IPS-18a (cell line): Measurements from ENCODE around the gene CCDC74A.
"Not testable (repeated sequence)": the region's sequence is repeated elsewhere in the genome, so short reads cannot be mapped to it uniquely, and the experiment has no call there.

Experiments used
- H3K27ac ChIP-seq: one replicate; pipeline ENCODE4 v1.5.1; 2013; ENCODE audit warnings: low read length
- H3K27me3 ChIP-seq: one replicate; pipeline ENCODE4 v1.6.1; 2013; ENCODE audit warnings: mild to moderate bottlenecking, low read length; ENCODE audit not compliant: control insufficient read depth, insufficient read depth
- H3K36me3 ChIP-seq: one replicate; pipeline ENCODE4 v1.6.1; 2013; ENCODE audit warnings: low read depth, low read length; ENCODE audit not compliant: control insufficient read depth
- H3K4me1 ChIP-seq: one replicate; pipeline ENCODE4 v1.6.1; 2013; ENCODE audit warnings: low read depth, low read length; ENCODE audit not compliant: control insufficient read depth
- H3K4me3 ChIP-seq: one replicate; pipeline ENCODE4 v1.5.1; 2013; ENCODE audit warnings: low read length
- H3K9ac ChIP-seq: one replicate; pipeline ENCODE4 v1.6.1; 2013; ENCODE audit warnings: mild to moderate bottlenecking, low read length, moderate library complexity
- H3K9me3 ChIP-seq: one replicate; pipeline ENCODE4 v1.6.1; 2013; ENCODE audit warnings: low read depth, low read length; ENCODE audit not compliant: control insufficient read depth

The CCDC74A gene

DNA sequence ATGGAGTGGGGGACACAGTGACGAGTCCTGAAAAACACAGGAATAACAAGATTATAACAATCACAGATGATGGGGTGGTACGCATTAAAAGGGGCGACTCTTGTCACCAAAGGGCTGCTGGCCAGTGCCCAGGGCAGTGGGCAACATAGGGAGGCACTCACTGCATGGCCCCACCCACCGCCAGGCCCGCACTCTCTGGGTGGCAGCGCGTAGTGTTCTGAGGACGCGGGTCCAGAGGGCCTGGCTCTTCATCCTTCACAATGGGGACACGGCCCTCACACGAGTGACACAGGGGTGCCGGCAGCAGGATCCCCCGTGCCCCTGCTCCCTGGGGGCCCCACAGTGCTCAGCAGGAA lies 6.6 kb downstream of the CCDC74A start:
- not testable (repeated sequence) for H3K4me1 ChIP-seq, H3K27me3 ChIP-seq, H3K27ac ChIP-seq, H3K9me3 ChIP-seq, H3K4me3 ChIP-seq, H3K9ac ChIP-seq, H3K36me3 ChIP-seq

DNA sequence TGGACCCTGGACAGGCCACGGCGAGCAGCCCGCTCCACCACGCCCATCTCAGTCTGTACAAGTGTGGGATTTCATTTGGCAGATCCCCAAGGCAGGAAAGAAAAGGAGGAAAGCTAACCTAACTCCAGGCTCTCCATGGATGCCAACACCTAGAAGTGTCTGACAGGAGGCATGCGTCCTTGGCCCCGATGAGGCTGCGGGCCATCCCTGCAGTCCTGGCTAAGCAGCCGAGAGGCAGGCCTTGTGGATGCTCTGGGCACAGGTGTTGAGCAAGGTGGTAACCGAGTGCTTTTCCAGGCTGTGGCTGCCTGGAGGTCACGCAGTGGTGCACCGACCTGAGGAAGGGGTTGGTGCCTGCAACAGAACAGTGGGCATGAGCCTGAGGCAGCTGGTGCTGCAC lies 7.3 kb downstream of the CCDC74A start:
- H3K4me3 ChIP-seq, H3K9ac ChIP-seq, H3K27me3 ChIP-seq, H3K9me3 ChIP-seq, H3K4me1 ChIP-seq, H3K36me3 ChIP-seq, H3K27ac ChIP-seq: not testable (repeated sequence)

DNA sequence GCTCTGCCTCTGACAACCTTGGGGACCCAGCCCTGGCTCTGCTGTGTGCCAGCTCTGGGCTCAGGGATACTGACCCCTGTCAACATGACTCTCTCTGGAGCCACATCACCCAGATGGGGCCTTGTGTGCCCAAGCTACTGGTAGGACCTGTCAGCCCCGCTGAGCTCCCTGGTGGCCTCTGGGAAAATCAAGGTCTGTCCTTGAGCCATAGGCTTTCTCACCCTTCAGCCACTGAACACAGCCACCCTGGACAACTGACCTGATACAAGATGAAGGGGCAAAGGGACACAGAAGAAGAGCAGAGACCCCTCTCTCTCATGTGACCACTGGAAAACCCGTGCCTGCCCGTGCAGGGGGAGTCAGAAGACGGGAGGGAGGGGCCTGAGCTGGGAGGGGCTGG lies 7.8 kb downstream of the CCDC74A start:
- H3K27ac ChIP-seq: no peak overlapping the region
- no peaks in the 10 kb centered on the region for H3K27me3 ChIP-seq
- no peaks in the 10 kb centered on the region for H3K4me1 ChIP-seq
- H3K9ac ChIP-seq: no peak overlapping the region
- no peak overlapping the region for H3K4me3 ChIP-seq
- H3K36me3 ChIP-seq: no peaks in the 10 kb centered on the region
- H3K9me3 ChIP-seq: no peaks in the 10 kb centered on the region

DNA sequence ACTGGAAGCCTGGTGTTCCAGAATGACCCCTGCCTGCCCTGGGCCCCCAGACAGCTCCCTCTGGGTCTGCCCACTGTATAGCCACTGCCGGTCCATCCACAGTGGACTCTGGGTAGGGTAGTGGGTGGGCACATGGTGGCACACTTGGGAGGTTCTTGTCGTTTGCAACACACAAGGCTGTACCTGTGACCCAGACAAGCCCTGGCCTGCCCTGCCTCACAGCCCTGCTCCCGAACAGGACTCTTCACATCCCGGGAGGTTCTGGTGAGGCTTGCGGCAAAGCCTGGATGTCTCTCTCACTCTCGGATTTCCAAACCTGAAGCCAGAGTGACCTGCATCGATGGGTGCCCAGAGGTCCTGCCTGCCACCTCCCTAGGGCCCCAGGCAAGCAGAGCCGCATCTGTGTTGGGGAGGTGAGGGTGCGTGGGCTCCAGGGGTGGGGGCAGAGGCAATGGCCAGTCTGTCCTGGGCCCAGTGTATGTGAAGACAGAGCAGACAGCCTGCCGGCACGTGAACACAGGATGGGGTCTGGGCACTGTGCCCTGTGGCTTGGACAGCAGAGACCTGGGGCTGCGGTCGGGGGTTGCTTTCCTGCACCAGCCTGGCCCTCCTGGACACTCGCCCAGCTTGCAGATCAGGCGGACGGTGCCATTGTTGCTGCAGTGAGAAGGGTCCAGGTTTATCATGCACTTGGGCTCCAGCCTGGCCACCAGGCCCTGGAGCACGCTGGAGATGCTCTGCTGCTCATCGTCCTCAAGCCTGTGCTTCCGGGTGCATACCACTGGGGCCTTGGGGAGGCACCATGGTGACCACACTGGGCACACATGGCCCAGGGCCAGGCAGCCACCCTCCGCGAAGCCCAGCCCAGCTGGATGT lies 8.5 kb downstream of the CCDC74A start:
- not testable (repeated sequence) for H3K9me3 ChIP-seq, H3K27me3 ChIP-seq, H3K9ac ChIP-seq, H3K27ac ChIP-seq, H3K4me3 ChIP-seq, H3K4me1 ChIP-seq, H3K36me3 ChIP-seq

DNA sequence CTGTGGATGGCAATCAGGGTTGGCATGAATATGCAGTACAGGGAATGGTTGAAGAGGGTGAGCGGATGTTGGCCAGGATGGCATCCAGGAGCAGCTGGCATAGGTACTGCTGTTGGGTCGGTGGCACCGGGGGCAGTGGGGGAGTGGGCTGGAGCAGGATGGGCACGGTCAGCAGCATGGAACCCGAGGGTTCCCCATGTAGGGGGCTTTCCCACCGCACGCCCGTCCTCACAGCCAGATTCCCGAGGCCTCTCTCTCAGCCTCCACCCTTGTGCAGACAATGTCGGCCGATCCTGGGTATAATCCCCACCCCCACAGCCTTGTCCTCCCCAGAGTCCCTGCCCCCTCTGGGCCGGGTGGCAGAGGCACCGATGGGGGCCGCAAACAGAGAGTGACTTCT lies 9.2 kb downstream of the CCDC74A start:
- not testable (repeated sequence) for H3K36me3 ChIP-seq, H3K9ac ChIP-seq, H3K4me3 ChIP-seq, H3K4me1 ChIP-seq, H3K27me3 ChIP-seq, H3K27ac ChIP-seq, H3K9me3 ChIP-seq

DNA sequence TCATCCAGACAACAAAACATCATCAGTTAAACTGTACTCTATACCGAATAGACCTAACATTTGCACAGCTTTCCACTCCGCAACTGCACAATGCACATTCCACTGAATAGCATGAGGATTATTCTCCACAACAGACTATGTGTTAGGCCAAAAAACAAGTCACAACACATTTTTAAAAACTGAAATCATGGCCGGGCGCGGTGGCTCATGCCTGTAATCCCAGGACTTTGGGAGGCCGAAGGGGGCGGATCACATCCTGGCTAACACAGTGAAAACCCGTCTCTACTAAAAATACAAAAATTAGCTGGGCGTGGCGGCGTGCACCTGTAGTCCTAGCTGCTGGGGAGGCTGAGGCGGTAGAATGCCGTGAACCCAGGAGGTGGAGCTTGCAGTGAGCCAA lies 11.2 kb downstream of the CCDC74A start:
- H3K36me3 ChIP-seq, H3K9me3 ChIP-seq, H3K27ac ChIP-seq, H3K27me3 ChIP-seq, H3K4me1 ChIP-seq, H3K4me3 ChIP-seq, H3K9ac ChIP-seq: not testable (repeated sequence)

DNA sequence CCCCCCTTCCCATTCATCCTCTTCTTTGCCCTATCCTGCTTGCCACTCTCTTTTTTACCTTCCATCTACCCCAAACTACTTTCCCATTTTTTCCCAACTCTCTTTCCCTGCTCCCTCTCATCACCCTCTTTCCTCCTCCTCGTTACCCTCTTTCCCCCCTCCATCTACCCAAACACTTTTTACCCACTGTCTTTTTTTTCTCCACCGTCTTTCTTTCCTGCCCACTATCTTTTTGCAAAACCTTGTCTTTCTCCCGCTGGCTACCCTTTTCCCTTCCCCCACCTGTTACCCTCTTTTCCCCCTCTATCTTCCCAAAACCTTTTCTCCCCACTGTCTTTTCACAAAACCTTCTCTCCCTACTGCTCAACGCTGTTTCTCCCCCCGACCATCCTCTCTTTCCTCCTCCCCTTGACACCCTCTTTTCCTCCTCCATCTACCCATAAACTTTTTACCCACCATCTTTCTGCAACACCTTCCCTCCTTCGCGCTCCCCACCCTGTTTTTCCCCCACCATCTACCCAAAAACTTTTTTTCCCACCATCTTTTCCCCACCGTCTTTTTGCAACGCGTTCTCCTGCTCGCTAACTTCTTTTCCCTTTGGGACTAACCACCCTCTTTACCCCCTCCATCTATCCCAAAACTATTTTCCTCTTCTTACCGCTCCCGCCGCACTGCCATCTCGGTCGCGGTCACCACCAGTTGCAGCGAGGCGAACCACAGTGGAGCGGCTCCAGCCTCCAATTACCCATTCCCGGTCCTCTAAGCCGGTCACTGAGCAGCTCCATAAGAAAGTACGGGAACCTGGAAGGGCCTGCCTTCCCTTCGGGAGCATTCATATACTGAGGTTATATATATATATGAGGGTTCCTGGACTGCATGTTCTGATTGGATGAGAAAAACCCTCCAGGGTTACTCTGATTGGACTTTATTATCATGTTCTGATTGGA lies 15.0 kb downstream of the CCDC74A start:
- Histone ChIP-seq H3K9me3 (no peaks in the 10 kb centered on the region), H3K9ac (no peak overlapping the region), H3K27ac (no peak overlapping the region), H3K27me3 (no peaks in the 10 kb centered on the region), H3K4me3 (no peak overlapping the region), H3K4me1 (no peaks in the 10 kb centered on the region), H3K36me3 (no peaks in the 10 kb centered on the region)

DNA sequence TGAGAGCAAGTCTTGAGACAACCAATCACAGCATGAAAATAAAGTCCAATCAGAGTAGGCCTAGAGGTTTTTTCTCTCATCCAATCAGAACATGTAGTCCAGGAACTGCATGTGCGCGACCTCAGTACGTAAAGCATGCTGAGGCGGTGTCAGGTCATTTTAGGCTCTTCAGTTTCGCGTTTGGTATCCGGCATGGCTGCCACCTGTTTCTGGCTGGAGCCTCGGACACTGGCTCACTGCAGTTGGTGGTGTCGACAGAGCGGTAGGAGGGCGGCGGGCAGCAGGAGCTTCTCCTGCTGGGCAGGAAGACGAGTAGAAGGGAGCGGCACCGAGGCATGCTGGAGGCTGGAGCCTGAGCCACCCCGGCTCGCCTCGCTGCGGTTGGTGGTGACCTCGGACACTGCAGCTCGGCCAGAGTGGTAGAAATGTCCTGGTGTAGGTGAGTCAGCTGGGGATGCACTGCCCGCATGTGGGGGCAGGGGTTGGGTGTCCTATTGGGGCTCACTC lies 15.8 kb downstream of the CCDC74A start:
- Histone ChIP-seq H3K9ac (no peak overlapping the region), H3K36me3 (no peaks in the 10 kb centered on the region), H3K4me1 (no peaks in the 10 kb centered on the region), H3K9me3 (no peaks in the 10 kb centered on the region), H3K27me3 (no peaks in the 10 kb centered on the region), H3K4me3 (no peak overlapping the region), H3K27ac (no peak overlapping the region)

DNA sequence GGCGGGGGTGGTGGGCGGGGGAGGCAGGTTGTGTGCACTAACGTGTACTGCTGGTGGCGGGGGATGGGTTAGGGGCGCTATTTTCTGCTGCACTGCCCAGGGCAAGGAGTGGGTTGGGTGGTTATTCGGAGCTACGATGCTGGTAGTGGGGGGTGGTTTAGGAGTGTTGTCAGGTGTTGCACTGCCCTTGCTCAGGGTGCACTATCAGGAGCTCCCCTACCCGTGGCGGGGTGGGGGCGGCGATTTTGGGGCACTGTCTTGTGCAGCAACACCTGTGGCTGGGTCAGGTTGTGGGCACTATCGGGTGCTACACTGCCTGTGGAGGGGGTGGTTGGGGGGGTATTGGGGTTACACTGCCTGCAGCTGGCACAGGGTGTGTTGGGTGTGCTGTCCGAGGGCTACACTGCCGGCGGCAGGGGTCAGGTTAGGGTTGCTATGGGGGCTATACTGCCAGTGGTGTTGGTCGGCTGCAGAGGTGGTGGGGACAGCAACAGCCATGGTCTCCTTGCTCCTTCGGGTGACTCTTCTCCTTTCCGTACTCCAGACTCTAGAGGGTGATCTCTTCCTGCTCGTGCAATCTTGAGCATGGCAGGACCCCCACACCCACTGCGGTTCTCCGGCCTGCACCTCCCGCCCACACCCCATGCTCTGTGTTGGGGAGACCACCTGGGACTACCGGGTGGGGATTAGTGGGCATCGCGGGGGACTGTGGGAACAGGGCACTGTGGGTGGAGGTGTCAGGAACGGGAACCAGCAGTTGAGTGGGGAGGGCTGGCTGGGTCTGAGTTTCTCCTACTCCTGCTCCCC lies 16.5 kb downstream of the CCDC74A start:
- not testable (repeated sequence) for H3K27me3 ChIP-seq, H3K36me3 ChIP-seq, H3K9me3 ChIP-seq, H3K4me3 ChIP-seq, H3K27ac ChIP-seq, H3K9ac ChIP-seq, H3K4me1 ChIP-seq

DNA sequence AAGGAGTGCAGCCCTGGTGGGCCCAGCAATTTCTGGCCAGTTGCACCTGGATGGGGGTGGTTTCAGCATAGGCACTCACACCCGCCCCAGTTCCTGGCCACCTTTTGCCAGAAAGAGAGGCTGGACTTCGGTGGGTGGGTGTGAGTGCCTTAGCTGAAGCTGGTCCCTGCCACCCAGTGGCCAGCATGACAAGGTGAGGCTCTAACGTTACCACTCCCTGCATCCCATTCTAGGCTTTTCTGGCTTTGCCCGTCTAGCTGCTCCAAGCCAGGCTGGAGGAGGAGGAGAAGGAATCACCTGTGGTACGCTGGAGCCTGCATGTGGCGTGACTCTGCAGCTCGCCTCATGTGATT lies 17.1 kb downstream of the CCDC74A start:
- H3K4me3 ChIP-seq, H3K27ac ChIP-seq, H3K9ac ChIP-seq, H3K36me3 ChIP-seq, H3K4me1 ChIP-seq, H3K27me3 ChIP-seq, H3K9me3 ChIP-seq: not testable (repeated sequence)

DNA sequence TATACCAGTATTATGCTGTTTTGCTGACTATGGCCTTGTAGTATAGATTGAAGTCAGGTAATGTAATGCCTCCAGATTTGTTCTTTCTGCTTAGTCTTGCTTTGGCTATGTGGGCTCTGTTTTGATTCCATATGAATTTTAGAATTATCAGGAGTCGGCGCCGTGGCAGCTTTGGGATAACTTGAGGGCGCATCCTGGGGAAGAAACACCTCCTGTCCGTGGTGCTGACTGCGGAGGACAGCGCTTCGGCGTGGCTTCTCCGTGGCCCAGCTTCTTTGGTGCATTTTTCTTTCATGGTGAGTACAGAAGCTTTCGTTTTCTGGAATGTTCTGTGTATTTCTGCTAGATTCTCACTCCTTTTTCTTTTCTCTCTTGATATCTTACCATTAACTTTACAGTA lies 25.2 kb downstream of the CCDC74A start:
- Histone ChIP-seq H3K9ac (no peak overlapping the region), H3K36me3 (no peaks in the 10 kb centered on the region), H3K27me3 (no peaks in the 10 kb centered on the region), H3K4me3 (no peak overlapping the region), H3K27ac (no peak overlapping the region), H3K4me1 (no peaks in the 10 kb centered on the region), H3K9me3 (no peaks in the 10 kb centered on the region)
